ENCODE measurements around the gene KCTD2.
A peak's percentile ranks its signal among the peaks of the same experiment; 100 is the strongest.
"Not testable (repeated sequence)": the region's sequence is repeated elsewhere in the genome, so short reads cannot be mapped to it uniquely, and the experiment has no call there.

Gene KCTD2

GRCh38 chr17:75046407-75047289 lies at the start of gene KCTD2, which contains the start of gene ATP5PD:
TSS of gene KCTD2 (plus strand) at chr17:75047225. CDS start at chr17:75047251, 26 bp downstream.
TSS of gene ATP5PD (minus strand) at chr17:75046969. CDS start at chr17:75042650, 4,319 bp downstream.
- ATAC-seq (peak; percentile 96), DNase-seq (peak; percentile 93 to 96)
- Mint-ChIP-seq H3K27ac (peak within 1 kb of the TSS; percentile 96), H3K4me3 (peak within 1 kb of the TSS; percentile 99), H3K27me3 (no peaks in the 10 kb centered on the region), H3K9me3 (no peaks in the 10 kb centered on the region), H3K4me1 (peaks cover 41% of the 10 kb centered on the region)

- no peak overlapping the region for H3K27ac Mint-ChIP-seq
- ATAC-seq (no peak), DNase-seq (no peak)
- H3K4me3 Mint-ChIP-seq = no peak overlapping the region
- H3K4me1 Mint-ChIP-seq = peaks cover 20% of the 10 kb centered on the region
- no peaks in the 10 kb centered on the region for H3K27me3 Mint-ChIP-seq
- no peaks in the 10 kb centered on the region for H3K9me3 Mint-ChIP-seq
These were observed 48.2 kb upstream of the KCTD2 start for GRCh38 chr17:74998783-74999182.

- ATAC-seq (no peak), DNase-seq (no peak)
- Mint-ChIP-seq H3K27me3 (no peaks in the 10 kb centered on the region), H3K4me3 (no peak overlapping the region), H3K27ac (peak overlapping the region in 1 of 2 donors; percentile 5), H3K9me3 (no peaks in the 10 kb centered on the region), H3K4me1 (peaks cover 20% of the 10 kb centered on the region)
These were observed 47.5 kb upstream of the KCTD2 start for GRCh38 chr17:74999523-74999922.

GRCh38 chr17:75001915-75002843 lies 44.8 kb upstream of the KCTD2 start:
- ATAC-seq = peak; percentile 15
- Mint-ChIP-seq H3K27ac (no peak overlapping the region), H3K27me3 (no peaks in the 10 kb centered on the region), H3K4me1 (peaks cover 20% of the 10 kb centered on the region), H3K9me3 (no peaks in the 10 kb centered on the region), H3K4me3 (no peak overlapping the region)
- DNase-seq = no peak

- H3K9me3 Mint-ChIP-seq = no peaks in the 10 kb centered on the region
- H3K4me3 Mint-ChIP-seq = no peak overlapping the region
- DNase-seq (no peak), ATAC-seq (no peak)
- no peak overlapping the region for H3K27ac Mint-ChIP-seq
- H3K4me1 Mint-ChIP-seq = peaks cover 18% of the 10 kb centered on the region
- H3K27me3 Mint-ChIP-seq = no peaks in the 10 kb centered on the region
These were observed 43.7 kb upstream of the KCTD2 start for GRCh38 chr17:75003070-75003956.

- DNase-seq (no peak), ATAC-seq (no peak)
- H3K4me3 Mint-ChIP-seq = no peak overlapping the region
- no peaks in the 10 kb centered on the region for H3K9me3 Mint-ChIP-seq
- no peaks in the 10 kb centered on the region for H3K27me3 Mint-ChIP-seq
- no peak overlapping the region for H3K27ac Mint-ChIP-seq
- peaks cover 13% of the 10 kb centered on the region for H3K4me1 Mint-ChIP-seq
These were observed 43.1 kb upstream of the KCTD2 start for GRCh38 chr17:75003957-75004355.

GRCh38 chr17:75004371-75004770 lies 42.7 kb upstream of the KCTD2 start:
- no peak for ATAC-seq
- DNase-seq = no peak
- H3K27ac Mint-ChIP-seq = no peak overlapping the region
- H3K4me1 Mint-ChIP-seq = peaks cover 13% of the 10 kb centered on the region
- no peak overlapping the region for H3K4me3 Mint-ChIP-seq
- H3K9me3 Mint-ChIP-seq = no peaks in the 10 kb centered on the region
- no peaks in the 10 kb centered on the region for H3K27me3 Mint-ChIP-seq

GRCh38 chr17:75005291-75005690 lies 41.7 kb upstream of the KCTD2 start:
- H3K27ac Mint-ChIP-seq = no peak overlapping the region
- no peak for ATAC-seq
- H3K27me3 Mint-ChIP-seq = no peaks in the 10 kb centered on the region
- H3K4me3 Mint-ChIP-seq = no peak overlapping the region
- no peak for DNase-seq
- no peaks in the 10 kb centered on the region for H3K9me3 Mint-ChIP-seq
- H3K4me1 Mint-ChIP-seq = peaks cover 13% of the 10 kb centered on the region

- H3K27ac Mint-ChIP-seq = peak overlapping the region in 1 of 2 donors; percentile 17
- H3K4me3 Mint-ChIP-seq, H3K27me3 Mint-ChIP-seq, H3K9me3 Mint-ChIP-seq, ATAC-seq, DNase-seq: not testable (repeated sequence)
- peaks cover 18% of the 10 kb centered on the region for H3K4me1 Mint-ChIP-seq
These were observed 40.9 kb upstream of the KCTD2 start for GRCh38 chr17:75006084-75006483.

- Mint-ChIP-seq H3K4me1 (peaks cover 24% of the 10 kb centered on the region), H3K4me3 (no peak overlapping the region), H3K27ac (peak overlapping the region in 1 of 2 donors; percentile 65), H3K9me3 (no peaks in the 10 kb centered on the region), H3K27me3 (no peaks in the 10 kb centered on the region)
- ATAC-seq (no peak), DNase-seq (no peak)
These were observed 40.4 kb upstream of the KCTD2 start for GRCh38 chr17:75006653-75007052.

- no peak overlapping the region for H3K4me3 Mint-ChIP-seq
- H3K9me3 Mint-ChIP-seq = no peaks in the 10 kb centered on the region
- no peak overlapping the region for H3K27ac Mint-ChIP-seq
- no peak for DNase-seq
- H3K27me3 Mint-ChIP-seq = no peaks in the 10 kb centered on the region
- H3K4me1 Mint-ChIP-seq = peaks cover 21% of the 10 kb centered on the region
- ATAC-seq = no peak
These were observed 38.7 kb upstream of the KCTD2 start for GRCh38 chr17:75008373-75008772.

- H3K27ac Mint-ChIP-seq = no peak overlapping the region
- H3K4me3 Mint-ChIP-seq = no peak overlapping the region
- ATAC-seq = no peak
- H3K4me1 Mint-ChIP-seq = peaks cover 29% of the 10 kb centered on the region
- H3K9me3 Mint-ChIP-seq = no peaks in the 10 kb centered on the region
- no peaks in the 10 kb centered on the region for H3K27me3 Mint-ChIP-seq
- DNase-seq = no peak
These were observed 37.8 kb upstream of the KCTD2 start for GRCh38 chr17:75009139-75009724.

- no peaks in the 10 kb centered on the region for H3K9me3 Mint-ChIP-seq
- H3K27ac Mint-ChIP-seq = peak overlapping the region in 1 of 2 donors; percentile 17
- no peaks in the 10 kb centered on the region for H3K27me3 Mint-ChIP-seq
- ATAC-seq = no peak
- H3K4me3 Mint-ChIP-seq = no peak overlapping the region
- H3K4me1 Mint-ChIP-seq = peaks cover 29% of the 10 kb centered on the region
- DNase-seq = peak in 1 of 2 donors; percentile 18
These were observed 36.2 kb upstream of the KCTD2 start for GRCh38 chr17:75010683-75011400.
